Measurements from ENCODE around the gene PLCB1. TPM values are rescaled to one million over a fixed set of nuclear protein-coding genes. Genes with fewer than 3 reads are reported as not detected.

The PLCB1 gene
- total RNA-seq, 2 experiments from 2014 or later: 3.1 to 3.6 TPM

DNA sequence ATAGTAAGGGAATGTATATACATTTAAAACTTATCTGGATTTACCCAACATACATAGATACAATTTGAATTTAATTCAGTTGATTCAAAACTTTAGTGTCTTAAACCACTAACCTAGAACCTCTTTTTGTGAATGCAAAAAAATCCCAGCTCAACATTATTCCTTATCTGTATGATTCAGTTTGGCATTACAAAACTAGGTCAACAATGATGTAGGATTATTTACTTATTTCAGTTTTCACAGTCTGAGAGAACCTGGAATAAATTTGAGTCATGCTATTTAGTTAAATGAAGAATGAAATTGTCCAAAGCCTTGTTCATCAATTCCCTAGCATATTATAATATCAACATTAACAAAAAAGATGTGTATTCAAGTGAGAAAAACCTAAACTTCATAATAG, 7.4 kb upstream of the PLCB1 start:
- Mint-ChIP-seq H3K4me1 (ENCODE audit: low read depth) (peaks cover 13% of the 10 kb centered on the region), H3K4me3 (no peak overlapping the region), H3K9me3 (no peaks in the 10 kb centered on the region), H3K36me3 (ENCODE audit: low read depth) (no peaks in the 10 kb centered on the region), H3K27me3 (peaks cover 9% of the 10 kb centered on the region), H3K27ac (no peak overlapping the region)
- POLR2A ChIA-PET: no interaction called here
- DNase-seq: no peak
- ATAC-seq: no peak
- TF ChIP-seq, protein P1, sequence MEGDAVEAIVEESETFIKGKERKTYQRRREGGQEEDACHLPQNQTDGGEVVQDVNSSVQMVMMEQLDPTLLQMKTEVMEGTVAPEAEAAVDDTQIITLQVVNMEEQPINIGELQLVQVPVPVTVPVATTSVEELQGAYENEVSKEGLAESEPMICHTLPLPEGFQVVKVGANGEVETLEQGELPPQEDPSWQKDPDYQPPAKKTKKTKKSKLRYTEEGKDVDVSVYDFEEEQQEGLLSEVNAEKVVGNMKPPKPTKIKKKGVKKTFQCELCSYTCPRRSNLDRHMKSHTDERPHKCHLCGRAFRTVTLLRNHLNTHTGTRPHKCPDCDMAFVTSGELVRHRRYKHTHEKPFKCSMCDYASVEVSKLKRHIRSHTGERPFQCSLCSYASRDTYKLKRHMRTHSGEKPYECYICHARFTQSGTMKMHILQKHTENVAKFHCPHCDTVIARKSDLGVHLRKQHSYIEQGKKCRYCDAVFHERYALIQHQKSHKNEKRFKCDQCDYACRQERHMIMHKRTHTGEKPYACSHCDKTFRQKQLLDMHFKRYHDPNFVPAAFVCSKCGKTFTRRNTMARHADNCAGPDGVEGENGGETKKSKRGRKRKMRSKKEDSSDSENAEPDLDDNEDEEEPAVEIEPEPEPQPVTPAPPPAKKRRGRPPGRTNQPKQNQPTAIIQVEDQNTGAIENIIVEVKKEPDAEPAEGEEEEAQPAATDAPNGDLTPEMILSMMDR (IDR thresholded peaks at IDR 0.05): no peak
- CTCF ChIA-PET: interaction anchor here (0.7 to 0.9 kb wide), 4 partner anchors 42 to 598 kb away, joined by 3 to 5 read pairs (median 3); no protein-coding TSS in a partner anchor
- intact Hi-C loops (cut with micrococcal nuclease): loop anchor here (5.0 kb wide), 1 partner anchor 82 kb away; no protein-coding TSS in a partner anchor

DNA sequence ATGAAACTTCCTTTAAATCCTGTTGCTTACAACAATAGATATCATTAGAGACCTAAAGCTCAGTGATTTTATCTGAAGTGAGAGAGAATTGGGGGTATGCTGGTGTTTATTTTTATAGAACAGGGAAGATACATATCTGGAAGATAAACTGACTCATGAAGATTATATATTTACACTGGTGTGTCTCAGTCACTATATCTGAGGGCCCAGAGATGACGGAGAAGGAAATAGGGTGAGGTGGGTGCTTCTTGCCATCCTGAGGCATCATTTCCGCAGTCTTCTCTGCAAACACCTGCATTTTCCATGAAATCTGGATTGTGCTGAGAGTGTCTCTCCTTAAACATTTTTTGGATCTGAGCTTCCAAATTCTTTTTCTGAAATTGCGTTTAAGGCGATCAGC, 5.9 kb upstream of the PLCB1 start:
- peaks cover 13% of the 10 kb centered on the region for H3K4me1 Mint-ChIP-seq (ENCODE audit: low read depth)
- DNase-seq (no peak), ATAC-seq (no peak)
- TF ChIP-seq, protein P1 (IDR thresholded peaks at IDR 0.05): no peak
- CTCF ChIA-PET: interaction anchor here (1.0 to 6.7 kb wide), 4 partner anchors 11 to 595 kb away, joined by 3 to 56 read pairs (median 5); no protein-coding TSS in a partner anchor
- no peak overlapping the region for H3K4me3 Mint-ChIP-seq
- intact Hi-C loops (cut with micrococcal nuclease): loop anchor here (5.0 kb wide), 1 partner anchor 84 kb away; no protein-coding TSS in a partner anchor
- POLR2A ChIA-PET: no interaction called here
- no peak overlapping the region for H3K27ac Mint-ChIP-seq
- H3K36me3 Mint-ChIP-seq (ENCODE audit: low read depth): no peaks in the 10 kb centered on the region
- H3K9me3 Mint-ChIP-seq: no peaks in the 10 kb centered on the region
- peaks cover 17% of the 10 kb centered on the region for H3K27me3 Mint-ChIP-seq

DNA sequence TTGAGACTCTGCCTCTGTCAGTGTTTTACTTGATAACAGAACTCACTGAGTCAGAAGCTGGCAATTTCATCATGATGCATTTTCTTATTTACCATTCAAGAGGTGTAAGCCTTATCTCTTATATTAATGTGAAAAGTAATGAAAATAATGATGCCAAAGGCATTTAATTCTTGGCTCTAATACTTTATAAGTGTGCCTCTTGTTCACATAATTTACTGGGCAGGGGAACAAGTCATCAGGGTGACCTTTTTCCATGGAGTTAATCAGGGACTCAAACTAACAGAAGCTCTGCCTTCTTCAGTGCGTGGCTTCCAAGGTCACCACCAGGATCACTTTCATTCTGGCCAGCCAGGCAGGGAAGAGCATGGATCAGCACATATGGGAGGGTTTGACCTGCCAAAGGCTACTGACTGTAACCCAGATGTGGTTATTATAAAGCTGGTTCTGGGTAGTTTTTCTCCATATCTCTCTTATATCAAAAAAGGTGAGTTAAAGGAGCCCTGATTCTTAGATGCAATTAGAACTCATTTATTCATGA, 5.2 kb upstream of the PLCB1 start:
- intact Hi-C loops (cut with micrococcal nuclease): loop anchor here (5.0 kb wide), 1 partner anchor 85 kb away; no protein-coding TSS in a partner anchor
- no peak overlapping the region for H3K27ac Mint-ChIP-seq
- H3K4me1 Mint-ChIP-seq (ENCODE audit: low read depth): peaks cover 16% of the 10 kb centered on the region
- H3K27me3 Mint-ChIP-seq: peaks cover 20% of the 10 kb centered on the region
- no peaks in the 10 kb centered on the region for H3K36me3 Mint-ChIP-seq (ENCODE audit: low read depth)
- ChIA-PET CTCF (interaction anchor here (1.0 to 6.7 kb wide), 6 partner anchors 12 to 595 kb away, joined by 3 to 56 read pairs (median 4); no protein-coding TSS in a partner anchor), POLR2A (interaction anchor here (0.8 kb wide), 1 partner anchor 11 kb away, joined by 3 read pairs; no protein-coding TSS in a partner anchor)
- H3K4me3 Mint-ChIP-seq: no peak overlapping the region
- no peak for ATAC-seq
- TF ChIP-seq, protein P1 (IDR thresholded peaks at IDR 0.05): no peak
- no peak for DNase-seq
- H3K9me3 Mint-ChIP-seq: no peaks in the 10 kb centered on the region

DNA sequence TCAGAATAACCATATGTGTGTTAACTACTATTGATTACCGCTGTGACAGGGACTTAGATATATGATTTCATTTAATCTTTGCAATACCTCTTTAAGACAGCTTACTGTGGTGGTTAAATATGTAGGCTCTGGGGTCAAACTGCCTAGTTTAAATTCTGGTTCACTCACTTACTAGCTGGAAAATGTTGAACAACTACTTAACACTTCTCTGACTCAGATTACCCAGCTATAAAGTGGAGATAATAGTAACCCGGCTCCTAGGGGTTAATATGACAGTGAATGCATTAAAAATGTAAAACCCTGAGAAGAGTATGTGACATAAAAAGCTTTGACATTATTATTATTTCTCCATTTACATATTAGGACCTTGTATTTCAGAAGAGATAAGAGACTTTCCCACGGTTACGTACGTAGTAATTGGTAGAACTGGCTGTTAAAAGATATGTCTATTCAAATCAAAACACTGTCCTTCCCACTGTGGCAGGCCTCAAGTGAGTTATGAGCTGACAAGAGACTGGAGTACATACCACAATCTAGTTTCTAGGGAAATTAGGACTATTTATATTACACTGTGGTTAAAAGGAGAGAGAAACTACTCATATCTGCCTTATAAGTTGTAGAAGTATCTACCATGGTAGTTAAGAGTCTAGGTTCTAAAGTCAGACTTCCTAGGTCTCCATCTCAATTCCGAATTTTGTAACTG, 4.4 kb upstream of the PLCB1 start:
- DNase-seq (peak; percentile 55), ATAC-seq (peak; percentile 10)
- Mint-ChIP-seq H3K4me1 (ENCODE audit: low read depth) (peaks cover 16% of the 10 kb centered on the region), H3K36me3 (ENCODE audit: low read depth) (no peaks in the 10 kb centered on the region), H3K4me3 (no peak overlapping the region), H3K27me3 (peaks cover 20% of the 10 kb centered on the region), H3K9me3 (no peaks in the 10 kb centered on the region), H3K27ac (no peak overlapping the region)
- CTCF ChIA-PET: interaction anchor here (0.6 to 6.7 kb wide), 8 partner anchors 12 to 594 kb away, joined by 3 to 56 read pairs (median 3); no protein-coding TSS in a partner anchor
- POLR2A ChIA-PET: no interaction called here
- TF ChIP-seq, protein P1 (IDR thresholded peaks at IDR 0.05): no peak
- intact Hi-C loops (cut with micrococcal nuclease): loop anchor here (5.0 kb wide), 1 partner anchor 85 kb away; no protein-coding TSS in a partner anchor
